Neuron (in vitro differentiated cells): Measurements from ENCODE around the gene PLOD3.

Experiments used
- H2AFZ ChIP-seq: one replicate; pipeline ENCODE4 v1.6.1; 2013; ENCODE audit warnings: low read depth, mild to moderate bottlenecking, inconsistent platforms, low read length, moderate library complexity
- H3K27me3 ChIP-seq: one replicate; pipeline ENCODE4 v1.6.1; 2013; ENCODE audit warnings: low read length; ENCODE audit not compliant: insufficient read depth
- H3K36me3 ChIP-seq: one replicate; pipeline ENCODE4 v1.6.1; 2013; ENCODE audit warnings: low read length; ENCODE audit not compliant: insufficient read depth
- H3K4me1 ChIP-seq: one replicate; pipeline ENCODE4 v1.6.1; 2013; ENCODE audit warnings: low read length; ENCODE audit not compliant: insufficient read depth
- H3K4me3 ChIP-seq: 2 replicates; pipeline ENCODE4 v1.5.1; 2013; ENCODE audit warnings: mild to moderate bottlenecking, low read length, moderate library complexity
- H3K9me3 ChIP-seq: one replicate; pipeline ENCODE4 v1.6.1; 2013; ENCODE audit warnings: low read length

The PLOD3 gene

DNA sequence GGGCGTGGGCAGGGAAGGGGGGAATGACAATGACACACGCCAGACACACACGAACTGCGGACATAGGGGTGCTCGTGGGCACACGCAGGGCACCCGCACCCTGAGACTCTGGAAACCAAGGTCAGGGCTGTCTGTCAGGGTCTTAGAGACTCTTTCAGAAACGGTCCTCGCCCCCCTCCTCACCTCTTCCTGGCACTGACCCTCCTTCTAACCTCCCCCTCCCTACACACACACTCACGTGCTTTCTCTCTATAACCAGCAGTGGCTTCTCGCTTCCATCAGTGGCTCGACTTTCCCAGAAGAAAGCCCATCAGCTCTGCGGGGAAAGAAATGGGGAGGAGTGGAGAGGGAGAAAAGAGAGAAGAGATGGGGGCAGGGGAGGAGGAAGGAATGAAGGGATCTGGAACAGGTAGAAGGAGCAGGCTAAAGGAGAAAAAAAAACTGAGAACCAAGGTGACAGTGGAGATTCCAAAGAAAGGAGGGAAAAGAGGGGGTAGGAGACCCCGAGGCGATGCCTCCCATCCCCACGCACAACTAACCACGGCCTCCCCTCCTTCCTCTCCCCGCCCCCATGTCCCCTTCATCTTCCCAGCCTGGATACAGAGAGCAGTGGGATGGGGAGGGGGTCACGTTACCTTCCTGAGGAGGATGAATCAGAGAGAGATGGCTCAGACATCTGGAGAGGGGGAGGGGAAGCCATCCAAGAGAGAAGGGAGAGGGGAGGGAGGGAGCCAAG is 50.3 kb downstream of the PLOD3 start:
- peaks cover 50% of the 10 kb centered on the region for H3K27me3 ChIP-seq
- no peaks in the 10 kb centered on the region for H3K9me3 ChIP-seq
- H3K4me3 ChIP-seq = no peak overlapping the region
- H2AFZ ChIP-seq = no peak overlapping the region
- peaks cover 68% of the 10 kb centered on the region for H3K4me1 ChIP-seq
- no peaks in the 10 kb centered on the region for H3K36me3 ChIP-seq

DNA sequence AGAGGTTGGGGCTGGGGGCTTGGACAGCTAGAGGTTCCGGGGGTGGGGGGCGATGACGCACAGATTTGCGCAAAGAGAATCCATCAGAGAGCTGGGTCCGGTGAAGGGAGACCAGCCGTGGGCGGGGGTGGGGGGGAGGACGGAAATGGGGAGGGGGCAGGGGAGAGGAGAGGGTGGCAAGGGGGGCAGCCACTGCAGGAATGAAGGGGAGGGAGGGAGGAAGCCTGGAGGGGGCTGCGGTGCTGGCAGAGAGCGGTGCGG is 50.8 kb downstream of the PLOD3 start:
- Histone ChIP-seq H2AFZ (no peak overlapping the region), H3K4me1 (peaks cover 66% of the 10 kb centered on the region), H3K27me3 (peaks cover 45% of the 10 kb centered on the region), H3K36me3 (no peaks in the 10 kb centered on the region), H3K4me3 (no peak overlapping the region), H3K9me3 (no peaks in the 10 kb centered on the region)

DNA sequence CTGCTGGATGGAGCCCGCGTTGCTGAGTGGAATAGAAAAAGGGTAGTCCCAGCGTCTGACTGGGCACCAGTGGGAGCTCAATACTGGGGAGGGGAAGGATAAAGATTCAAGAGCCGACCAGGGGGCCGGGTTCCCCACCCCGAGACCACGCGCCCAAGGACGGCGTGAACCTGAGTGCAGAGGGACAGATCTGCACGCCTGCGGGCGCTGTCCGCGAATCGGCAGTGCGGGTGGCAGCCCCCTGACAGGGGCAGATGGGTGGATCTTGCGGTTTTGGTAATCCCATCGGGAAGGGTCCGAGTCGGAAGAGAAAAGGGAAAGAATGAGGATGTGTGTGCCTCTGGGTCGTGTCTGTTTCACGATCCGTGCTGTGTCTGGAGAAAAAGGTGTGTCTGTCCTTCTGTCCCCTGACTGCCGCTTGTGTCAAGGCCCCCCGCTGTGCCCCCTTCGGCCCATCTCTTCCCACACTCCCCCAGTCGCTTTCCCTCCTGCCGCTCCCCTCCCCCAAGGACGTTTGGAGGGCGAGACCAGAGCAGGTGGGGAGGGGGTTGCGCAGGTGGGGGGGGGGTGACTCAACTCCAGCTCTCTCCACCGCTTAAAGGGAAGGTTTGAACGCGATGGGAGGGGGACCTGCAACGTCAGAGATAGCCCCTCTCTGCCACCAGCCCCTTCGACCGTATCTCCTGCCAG is 51.3 kb downstream of the PLOD3 start:
- no peak overlapping the region for H2AFZ ChIP-seq
- peaks cover 71% of the 10 kb centered on the region for H3K4me1 ChIP-seq
- peaks cover 40% of the 10 kb centered on the region for H3K27me3 ChIP-seq
- H3K36me3 ChIP-seq = no peaks in the 10 kb centered on the region
- peak overlapping the region; percentile 37 for H3K4me3 ChIP-seq
- no peaks in the 10 kb centered on the region for H3K9me3 ChIP-seq

DNA sequence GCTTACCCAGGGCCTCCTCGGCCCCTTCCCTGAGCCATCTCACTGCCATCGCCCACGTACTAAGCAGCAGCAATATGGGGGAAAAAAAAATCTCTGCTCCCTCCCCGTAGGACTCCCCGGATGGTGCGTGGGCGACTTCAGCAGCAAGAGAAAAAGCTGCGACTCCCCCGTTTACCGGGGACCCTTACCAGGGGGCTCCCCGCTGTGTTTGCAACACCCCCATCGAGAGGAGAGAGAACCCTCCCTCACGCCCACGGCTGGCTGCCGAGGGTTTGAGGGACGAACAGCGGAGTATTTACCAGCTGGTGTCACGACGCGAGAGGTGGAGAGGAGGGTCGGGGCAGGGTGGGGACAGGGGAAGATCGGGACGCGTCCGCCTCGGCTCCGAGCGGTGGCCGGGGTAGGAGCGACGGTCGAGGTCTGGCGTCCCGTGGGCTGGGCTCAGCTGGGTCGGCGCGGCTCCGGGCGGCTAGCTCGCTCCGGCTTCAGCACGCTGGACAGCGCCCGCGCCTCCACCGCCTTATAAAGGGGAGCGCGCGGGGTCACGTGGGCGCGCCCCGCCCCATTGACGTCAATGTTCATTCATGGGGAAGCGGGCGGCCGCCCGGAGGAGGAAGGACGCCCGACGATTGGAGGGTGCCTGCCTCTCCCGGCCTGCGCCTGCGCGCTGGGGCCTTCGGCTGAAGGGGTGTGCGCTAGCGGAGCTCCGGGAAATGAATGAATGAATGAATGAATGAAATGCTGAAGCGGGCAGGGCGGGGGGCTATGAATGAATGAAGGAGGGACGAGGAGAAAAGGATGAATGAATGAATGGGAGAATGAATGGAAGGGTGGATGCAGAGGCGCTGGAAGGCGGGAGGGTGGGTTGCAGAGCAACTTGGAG is 52.1 kb downstream of the PLOD3 start, which contains the start of gene VGF:
Gene VGF, minus strand, starts transcription at position 495 of the 883 bp plus-strand sequence. CDS start 726 bp downstream, outside the sequence.
- Histone ChIP-seq H3K9me3 (no peaks in the 10 kb centered on the region), H3K4me1 (peaks cover 76% of the 10 kb centered on the region), H3K36me3 (peaks cover under 1% of the 10 kb centered on the region), H3K27me3 (peaks cover 32% of the 10 kb centered on the region), H3K4me3 (peak within 1 kb of the TSS; percentile 53), H2AFZ (no peak within 1 kb of the TSS)

DNA sequence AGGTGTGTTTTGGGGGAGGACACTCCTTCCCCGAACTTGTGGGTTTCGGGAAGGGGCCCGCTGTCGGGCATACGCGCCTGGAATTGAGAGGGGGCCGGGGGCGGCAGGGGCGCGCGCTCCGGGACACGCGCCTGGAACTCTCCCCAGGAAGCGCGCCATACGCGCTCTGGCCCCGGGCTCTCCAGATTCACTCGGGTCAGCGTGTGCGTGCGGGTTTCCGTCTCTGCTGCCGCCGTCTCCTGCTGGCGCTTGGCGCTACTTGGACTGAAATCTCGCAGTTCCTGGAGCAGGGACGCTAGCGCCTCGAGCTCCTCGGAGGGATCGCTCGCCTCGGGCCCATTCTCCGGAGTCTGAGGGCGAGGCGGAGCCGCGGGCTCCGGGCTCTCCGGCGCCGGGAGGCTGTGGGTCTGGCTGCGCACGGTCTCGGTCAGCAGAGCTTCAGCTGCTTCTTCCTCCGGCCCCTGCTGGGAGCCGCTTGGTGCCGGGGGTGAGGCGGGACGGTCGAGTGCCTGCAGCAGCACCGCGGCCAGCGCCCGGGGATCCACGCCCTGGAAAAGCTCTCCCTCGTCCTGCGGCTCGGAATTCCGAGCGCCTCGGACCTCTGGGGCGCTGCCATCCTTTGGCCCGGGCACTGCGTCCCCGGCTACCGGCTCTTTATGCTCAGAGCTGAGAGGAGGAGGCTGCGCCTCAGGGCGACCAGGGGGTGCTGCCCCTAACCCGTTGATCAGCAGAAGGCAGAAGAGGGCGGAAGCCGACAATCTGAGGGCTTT is 53.1 kb downstream of the PLOD3 start:
- Histone ChIP-seq H3K4me1 (peaks cover 76% of the 10 kb centered on the region), H2AFZ (no peak overlapping the region), H3K9me3 (no peaks in the 10 kb centered on the region), H3K27me3 (peaks cover 22% of the 10 kb centered on the region), H3K4me3 (peak overlapping the region; percentile 53), H3K36me3 (peaks cover 7% of the 10 kb centered on the region)

DNA sequence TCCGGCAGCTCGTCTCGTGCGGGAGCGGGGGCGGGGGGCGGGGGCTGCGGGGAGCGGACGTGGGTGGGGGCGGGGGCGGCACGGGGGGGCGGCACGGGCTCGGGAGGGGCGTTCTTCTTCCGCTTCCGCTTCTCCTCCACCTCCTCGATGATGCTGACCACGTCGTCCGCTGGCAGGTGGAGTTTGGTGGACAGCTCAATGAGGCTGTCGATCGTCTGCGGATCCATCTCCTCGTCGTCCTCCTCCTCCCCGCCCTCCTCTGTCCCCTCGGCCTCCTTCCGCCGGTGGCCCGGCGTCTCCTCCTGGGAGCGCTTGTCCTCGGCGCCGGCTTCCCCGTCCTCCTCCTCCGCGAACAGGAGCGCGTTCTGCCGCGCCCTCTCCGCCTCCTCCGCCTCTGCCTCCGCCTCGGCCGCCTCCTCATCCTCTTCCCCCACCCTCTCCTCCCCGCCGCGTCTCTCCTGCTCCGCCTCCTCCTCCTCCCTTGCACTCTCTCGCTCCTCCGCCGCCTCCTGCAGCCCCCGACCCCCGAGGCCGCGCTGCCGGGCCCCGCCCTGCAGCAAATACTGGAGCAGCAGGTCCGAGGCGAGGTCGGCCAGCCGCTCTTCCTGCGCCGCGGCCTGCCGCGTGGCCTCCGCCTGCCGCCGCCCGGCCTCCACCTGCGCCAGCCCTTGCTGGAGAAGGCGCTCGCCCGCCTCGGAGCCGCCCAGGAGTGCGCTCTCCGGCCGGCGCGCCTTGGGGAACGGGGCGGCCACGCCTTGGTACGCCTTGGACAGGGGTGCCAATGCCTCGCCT is 53.9 kb downstream of the PLOD3 start:
- H3K9me3 ChIP-seq = no peaks in the 10 kb centered on the region
- peaks cover 73% of the 10 kb centered on the region for H3K4me1 ChIP-seq
- H3K4me3 ChIP-seq = peak overlapping the region; percentile 53
- peaks cover 13% of the 10 kb centered on the region for H3K36me3 ChIP-seq
- H3K27me3 ChIP-seq = peaks cover 16% of the 10 kb centered on the region
- no peak overlapping the region for H2AFZ ChIP-seq

DNA sequence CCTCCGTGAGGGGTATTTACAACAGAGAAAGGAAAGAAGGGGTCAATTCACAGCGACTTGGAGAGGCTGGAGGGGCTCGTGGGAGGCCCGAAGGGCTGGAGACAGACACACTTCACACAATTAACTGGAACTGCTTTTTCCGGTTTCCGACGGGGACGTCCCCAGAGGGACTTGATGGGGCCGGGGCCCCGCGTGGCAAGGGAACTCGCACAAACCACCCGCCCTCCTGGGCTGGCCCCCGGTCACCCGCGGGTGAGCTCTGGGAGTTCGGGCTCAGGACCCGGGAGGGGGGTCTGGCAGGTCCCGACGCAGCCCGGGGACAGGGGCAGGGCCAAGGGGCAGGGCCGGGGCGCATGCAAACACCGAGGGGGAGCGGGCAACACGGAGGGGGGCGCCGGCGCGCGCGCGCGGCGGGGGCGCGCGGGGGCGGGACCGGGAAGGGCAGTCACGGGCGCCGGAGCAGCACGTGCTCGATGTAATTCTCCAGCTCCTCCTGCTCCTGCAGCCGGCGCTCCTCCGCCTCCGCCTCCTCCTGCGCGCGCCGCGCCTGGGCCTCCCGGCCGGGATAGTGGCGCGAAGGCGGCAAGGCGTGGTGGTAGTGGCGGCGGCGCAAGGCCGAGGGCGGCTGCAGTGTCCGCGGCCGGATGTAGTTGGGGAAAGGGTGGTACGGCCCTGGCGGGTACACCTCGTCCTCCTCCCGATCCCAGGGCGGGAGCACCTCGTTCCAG is 54.7 kb downstream of the PLOD3 start:
- H3K27me3 ChIP-seq = peaks cover 9% of the 10 kb centered on the region

DNA sequence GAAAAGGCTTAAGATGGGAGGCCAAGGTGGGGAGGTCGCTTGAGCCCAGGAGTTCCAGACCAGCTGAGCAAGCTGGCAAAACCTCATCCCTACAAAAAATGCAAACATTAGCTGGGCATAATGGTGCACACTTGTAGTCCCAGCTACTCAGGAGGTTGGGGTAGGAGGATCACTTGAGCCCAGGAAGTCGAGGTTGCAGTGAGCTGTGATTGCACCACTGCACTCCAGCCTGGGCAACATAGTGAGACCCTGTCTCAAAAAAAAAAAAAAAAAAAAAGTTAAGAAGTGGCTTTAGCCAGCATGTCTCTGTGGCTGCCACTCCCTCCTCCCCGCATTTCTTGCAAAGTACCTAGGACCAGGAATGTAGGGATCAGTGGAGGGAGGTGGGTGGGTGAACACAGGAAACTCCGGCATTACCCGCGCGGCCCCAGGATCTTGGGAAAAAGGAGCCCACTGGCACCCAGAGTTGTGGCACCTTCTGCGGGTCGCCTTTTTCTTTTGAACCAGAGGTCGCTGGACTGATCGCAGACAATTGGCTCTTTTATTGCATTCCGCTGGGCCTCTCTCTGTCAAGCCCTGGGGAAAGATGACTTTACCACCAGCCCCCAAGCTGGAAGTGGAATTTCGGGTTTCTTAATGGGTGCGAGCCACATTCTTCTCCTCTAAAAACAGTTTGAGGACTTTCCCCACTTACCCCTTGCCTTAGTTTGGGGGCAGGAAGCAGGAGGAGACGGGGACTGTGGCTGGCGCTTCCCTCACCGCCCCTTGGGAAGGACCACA is 55.5 kb downstream of the PLOD3 start:
- H3K4me3 ChIP-seq = peak overlapping the region; percentile 53
- peaks cover 57% of the 10 kb centered on the region for H3K4me1 ChIP-seq
- peaks cover 20% of the 10 kb centered on the region for H3K36me3 ChIP-seq
- H3K27me3 ChIP-seq = peaks cover 2% of the 10 kb centered on the region
- H2AFZ ChIP-seq = no peak overlapping the region
- H3K9me3 ChIP-seq = no peaks in the 10 kb centered on the region

More for the DNA sequence above, 54.7 kb downstream of the PLOD3 start:
- no peaks in the 10 kb centered on the region for H3K9me3 ChIP-seq
- H3K36me3 ChIP-seq = peaks cover 13% of the 10 kb centered on the region
- H2AFZ ChIP-seq = peak overlapping the region; percentile 39
- peak overlapping the region; percentile 53 for H3K4me3 ChIP-seq
- H3K4me1 ChIP-seq = peaks cover 66% of the 10 kb centered on the region

DNA sequence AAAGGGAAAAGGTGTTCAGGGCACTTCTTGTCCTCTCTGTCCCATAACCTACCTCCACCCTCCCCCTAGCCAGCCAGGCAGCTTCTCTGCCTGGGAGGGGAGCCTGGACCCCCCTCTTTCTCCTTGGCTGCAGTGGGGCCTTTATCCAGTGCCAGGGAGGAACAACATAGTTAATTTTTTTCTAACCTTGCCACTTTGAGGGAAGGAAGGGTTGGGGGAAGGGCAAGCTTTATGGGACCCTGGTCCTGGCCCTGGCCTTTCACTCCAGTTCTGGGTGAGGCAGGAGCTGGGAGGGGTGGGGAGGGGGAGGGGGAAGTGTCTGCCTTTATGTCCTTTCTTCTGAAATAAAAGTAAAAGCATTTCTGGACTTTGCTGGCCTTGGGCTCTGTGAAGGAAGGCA is 56.5 kb downstream of the PLOD3 start:
- Histone ChIP-seq H2AFZ (no peak overlapping the region), H3K4me3 (no peak overlapping the region), H3K27me3 (no peaks in the 10 kb centered on the region), H3K9me3 (no peaks in the 10 kb centered on the region), H3K4me1 (peaks cover 49% of the 10 kb centered on the region), H3K36me3 (peaks cover 21% of the 10 kb centered on the region)

DNA sequence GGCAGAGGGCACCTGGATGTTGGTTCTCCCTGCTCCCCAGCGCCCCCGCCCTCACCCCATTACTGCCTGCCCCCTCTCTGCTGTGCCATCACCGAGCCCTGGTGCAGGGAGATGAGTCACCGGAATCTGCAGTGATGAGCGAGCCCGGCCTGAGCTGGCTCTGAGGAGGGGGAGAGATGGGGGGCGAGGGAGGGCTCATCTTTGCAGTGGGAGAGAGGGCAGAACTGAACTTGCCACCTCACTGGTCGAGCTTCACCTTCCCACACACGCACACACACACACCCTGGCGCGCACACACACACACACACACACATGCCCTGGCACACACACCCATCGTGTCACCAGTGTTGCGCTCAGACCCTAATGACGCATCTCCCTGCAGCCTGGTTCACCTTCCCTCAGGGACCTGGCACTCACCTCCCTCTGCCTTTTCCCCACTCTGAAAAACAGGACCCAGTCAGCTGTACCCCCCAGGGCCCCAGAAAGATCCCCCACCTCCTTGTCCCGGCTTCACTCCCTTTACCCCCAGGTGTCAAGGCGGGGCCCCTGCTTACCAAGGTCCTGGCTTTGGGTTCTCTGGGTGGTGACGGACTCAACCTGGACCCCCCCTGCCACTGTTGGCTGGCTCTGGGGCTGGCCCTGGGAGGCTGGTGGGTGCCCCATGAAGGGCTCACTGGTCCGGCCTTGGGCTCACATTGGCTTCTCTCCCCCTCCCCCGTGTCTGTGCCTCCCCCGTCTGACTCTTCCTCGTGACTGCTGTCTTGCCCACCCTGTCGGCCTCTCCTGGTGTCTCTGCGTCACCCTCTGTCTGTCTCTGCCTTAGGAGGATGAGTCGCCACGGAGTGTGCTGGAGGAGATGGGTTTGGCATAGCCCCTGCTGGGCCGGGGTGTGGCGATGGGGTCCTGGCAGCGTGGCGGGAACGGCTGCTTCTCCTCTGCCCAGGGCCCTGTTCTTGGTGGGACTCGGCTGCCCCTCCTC is 57.4 kb downstream of the PLOD3 start:
- H3K4me3 ChIP-seq = no peak overlapping the region
- H3K4me1 ChIP-seq = peaks cover 51% of the 10 kb centered on the region
- peaks cover 21% of the 10 kb centered on the region for H3K36me3 ChIP-seq
- no peak overlapping the region for H2AFZ ChIP-seq
- no peaks in the 10 kb centered on the region for H3K27me3 ChIP-seq
- H3K9me3 ChIP-seq = no peaks in the 10 kb centered on the region
